Glutamatergic neuron (in vitro differentiated cells): ENCODE data around the gene ZAP70. TPM values are rescaled to one million over a fixed set of nuclear protein-coding genes. Genes with fewer than 3 reads are reported as not detected.

Experiments
- DNase-seq: peaks from one replicate; pipeline ENCODE4 v3.0.0; 2022
- H3K27ac Mint-ChIP-seq: one replicate; pipeline ENCODE4 v1.8.0; 2020; ENCODE audit warnings: mild to moderate bottlenecking, mixed read lengths, inconsistent platforms; ENCODE audit not compliant: unreplicated experiment
- H3K27me3 Mint-ChIP-seq: one replicate; pipeline ENCODE4 v1.8.0; 2020; ENCODE audit warnings: mild to moderate bottlenecking, moderate library complexity, mixed read lengths, inconsistent platforms; ENCODE audit not compliant: unreplicated experiment
- H3K36me3 Mint-ChIP-seq: one replicate; pipeline ENCODE4 v1.8.0; 2020; ENCODE audit warnings: mild to moderate bottlenecking, mixed read lengths, inconsistent platforms; ENCODE audit not compliant: unreplicated experiment
- H3K4me1 Mint-ChIP-seq: one replicate; pipeline ENCODE4 v1.8.0; 2020; ENCODE audit warnings: mild to moderate bottlenecking, low read depth, mixed read lengths, inconsistent platforms; ENCODE audit not compliant: unreplicated experiment
- H3K4me3 Mint-ChIP-seq: one replicate; pipeline ENCODE4 v1.8.0; 2020; ENCODE audit warnings: mild to moderate bottlenecking, mixed read lengths, inconsistent platforms; ENCODE audit not compliant: unreplicated experiment
- H3K9me3 Mint-ChIP-seq: one replicate; pipeline ENCODE4 v1.8.0; 2020; ENCODE audit warnings: mild to moderate bottlenecking, moderate library complexity, mixed read lengths, inconsistent platforms; ENCODE audit not compliant: unreplicated experiment
- total RNA-seq: library from RNA; stranded (reverse); fragmentation: NEBNext Ultra II Directional; extraction: Animal tissue kit (Norgen Biotek cat#: 25700); gene quantifications from one replicate; pipeline ENCODE4 v1.2.1, GENCODE V29; 2021; ENCODE audit not compliant: unreplicated experiment
- TF ChIP-seq, protein P1 (sequence below): fragments of 200-600 bp; sonication (generic); IDR thresholded peaks from one replicate; pipeline ENCODE4 v1.5.0; 2021; ENCODE audit not compliant: partially characterized antibody, unreplicated experiment

Gene ZAP70
- total RNA-seq, 1 donor from 2014 or later, result 1.3 TPM

DNA sequence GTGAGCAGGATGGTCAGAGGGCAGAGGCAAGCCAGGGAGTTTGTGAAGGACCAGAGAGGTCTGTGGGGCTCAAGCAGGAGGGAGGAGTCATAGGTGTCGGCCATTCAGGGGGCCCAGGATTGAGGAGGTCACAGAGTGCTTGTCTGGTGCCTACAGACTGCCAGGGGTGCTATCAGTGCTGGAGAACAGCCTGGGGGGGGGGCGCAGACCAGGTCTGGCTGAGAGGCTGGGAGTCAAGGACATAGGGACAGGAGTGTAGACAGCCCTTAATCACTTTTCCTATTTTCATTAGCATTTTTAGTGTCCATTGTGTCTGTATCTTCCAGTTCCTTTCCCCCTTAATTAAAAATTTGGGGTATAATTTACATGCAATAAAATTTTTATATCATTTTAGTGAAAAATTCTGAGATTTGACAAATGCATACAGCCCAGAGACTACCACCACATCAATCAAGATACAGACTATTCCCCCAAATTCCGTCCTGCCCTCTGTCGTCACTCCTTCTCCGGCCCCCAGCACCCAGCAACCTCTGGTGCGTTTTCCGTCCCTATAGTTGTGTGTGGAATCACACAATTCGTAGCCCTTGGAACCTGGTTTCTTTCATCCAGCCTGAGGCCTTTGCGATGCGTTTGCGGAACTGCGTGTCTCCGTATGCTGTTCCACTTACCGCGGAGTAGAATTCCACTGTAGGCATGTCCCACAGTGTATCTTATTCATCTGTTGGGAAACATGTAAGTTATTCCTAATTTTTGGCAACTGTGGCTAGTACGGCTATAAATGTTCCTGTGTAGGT lies 6.2 kb downstream of the ZAP70 start:
- no peaks in the 10 kb centered on the region for H3K36me3 Mint-ChIP-seq
- no peaks in the 10 kb centered on the region for H3K4me1 Mint-ChIP-seq
- DNase-seq, result no peak
- peaks cover 2% of the 10 kb centered on the region for H3K27me3 Mint-ChIP-seq
- H3K9me3 Mint-ChIP-seq, result peaks cover 2% of the 10 kb centered on the region
- TF ChIP-seq, protein P1, sequence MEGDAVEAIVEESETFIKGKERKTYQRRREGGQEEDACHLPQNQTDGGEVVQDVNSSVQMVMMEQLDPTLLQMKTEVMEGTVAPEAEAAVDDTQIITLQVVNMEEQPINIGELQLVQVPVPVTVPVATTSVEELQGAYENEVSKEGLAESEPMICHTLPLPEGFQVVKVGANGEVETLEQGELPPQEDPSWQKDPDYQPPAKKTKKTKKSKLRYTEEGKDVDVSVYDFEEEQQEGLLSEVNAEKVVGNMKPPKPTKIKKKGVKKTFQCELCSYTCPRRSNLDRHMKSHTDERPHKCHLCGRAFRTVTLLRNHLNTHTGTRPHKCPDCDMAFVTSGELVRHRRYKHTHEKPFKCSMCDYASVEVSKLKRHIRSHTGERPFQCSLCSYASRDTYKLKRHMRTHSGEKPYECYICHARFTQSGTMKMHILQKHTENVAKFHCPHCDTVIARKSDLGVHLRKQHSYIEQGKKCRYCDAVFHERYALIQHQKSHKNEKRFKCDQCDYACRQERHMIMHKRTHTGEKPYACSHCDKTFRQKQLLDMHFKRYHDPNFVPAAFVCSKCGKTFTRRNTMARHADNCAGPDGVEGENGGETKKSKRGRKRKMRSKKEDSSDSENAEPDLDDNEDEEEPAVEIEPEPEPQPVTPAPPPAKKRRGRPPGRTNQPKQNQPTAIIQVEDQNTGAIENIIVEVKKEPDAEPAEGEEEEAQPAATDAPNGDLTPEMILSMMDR, result no peak
- H3K27ac Mint-ChIP-seq, result no peak overlapping the region
- H3K4me3 Mint-ChIP-seq, result no peak overlapping the region

DNA sequence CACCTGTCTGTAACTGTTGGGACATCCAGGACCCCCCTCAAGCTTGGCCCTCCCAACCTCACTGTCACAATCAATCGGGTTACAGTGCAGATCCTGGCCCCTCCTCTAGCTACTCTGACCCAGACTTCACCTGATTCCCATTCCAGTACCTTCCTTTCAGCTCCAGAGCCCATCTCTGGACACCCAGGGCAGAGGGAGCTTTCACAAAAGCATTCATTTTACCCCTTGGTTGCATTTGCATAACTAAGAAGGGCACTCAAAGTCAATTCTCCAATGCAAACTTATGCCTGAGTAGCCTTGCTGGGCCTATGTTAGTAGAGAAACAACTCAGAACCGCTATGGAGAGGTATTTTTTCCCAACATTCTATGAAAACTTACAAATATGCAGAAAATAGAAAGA lies 7.4 kb downstream of the ZAP70 start:
- H3K27ac Mint-ChIP-seq, result no peak overlapping the region
- TF ChIP-seq, protein P1, result no peak
- peaks cover 2% of the 10 kb centered on the region for H3K9me3 Mint-ChIP-seq
- peaks cover 4% of the 10 kb centered on the region for H3K4me1 Mint-ChIP-seq
- peaks cover 4% of the 10 kb centered on the region for H3K27me3 Mint-ChIP-seq
- no peak for DNase-seq
- no peak overlapping the region for H3K4me3 Mint-ChIP-seq
- H3K36me3 Mint-ChIP-seq, result no peaks in the 10 kb centered on the region

DNA sequence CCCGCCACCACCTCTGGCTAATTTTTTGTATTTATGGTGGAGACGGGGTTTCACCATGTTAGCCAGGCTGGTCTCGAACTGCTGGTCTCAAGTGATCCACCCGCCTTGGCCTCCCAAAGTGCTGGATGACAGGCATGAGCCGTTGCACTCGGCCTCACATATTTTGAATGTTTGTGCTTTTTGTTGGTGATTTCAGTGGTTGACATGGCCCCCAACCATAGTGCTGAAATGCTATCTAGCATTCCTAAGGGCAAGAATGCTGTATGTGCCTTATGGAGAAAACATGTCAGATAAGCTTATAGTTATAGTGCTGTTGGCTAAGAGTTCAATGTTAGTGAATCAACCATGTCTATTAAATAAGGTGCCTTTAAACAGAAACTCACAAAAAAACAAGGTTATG lies 8.9 kb downstream of the ZAP70 start:
- TF ChIP-seq, protein P1, result no peak
- Mint-ChIP-seq H3K36me3 (no peaks in the 10 kb centered on the region), H3K4me3 (no peak overlapping the region), H3K9me3 (peaks cover 7% of the 10 kb centered on the region), H3K27me3 (peaks cover 8% of the 10 kb centered on the region), H3K4me1 (peaks cover 15% of the 10 kb centered on the region), H3K27ac (no peak overlapping the region)
- no peak for DNase-seq

DNA sequence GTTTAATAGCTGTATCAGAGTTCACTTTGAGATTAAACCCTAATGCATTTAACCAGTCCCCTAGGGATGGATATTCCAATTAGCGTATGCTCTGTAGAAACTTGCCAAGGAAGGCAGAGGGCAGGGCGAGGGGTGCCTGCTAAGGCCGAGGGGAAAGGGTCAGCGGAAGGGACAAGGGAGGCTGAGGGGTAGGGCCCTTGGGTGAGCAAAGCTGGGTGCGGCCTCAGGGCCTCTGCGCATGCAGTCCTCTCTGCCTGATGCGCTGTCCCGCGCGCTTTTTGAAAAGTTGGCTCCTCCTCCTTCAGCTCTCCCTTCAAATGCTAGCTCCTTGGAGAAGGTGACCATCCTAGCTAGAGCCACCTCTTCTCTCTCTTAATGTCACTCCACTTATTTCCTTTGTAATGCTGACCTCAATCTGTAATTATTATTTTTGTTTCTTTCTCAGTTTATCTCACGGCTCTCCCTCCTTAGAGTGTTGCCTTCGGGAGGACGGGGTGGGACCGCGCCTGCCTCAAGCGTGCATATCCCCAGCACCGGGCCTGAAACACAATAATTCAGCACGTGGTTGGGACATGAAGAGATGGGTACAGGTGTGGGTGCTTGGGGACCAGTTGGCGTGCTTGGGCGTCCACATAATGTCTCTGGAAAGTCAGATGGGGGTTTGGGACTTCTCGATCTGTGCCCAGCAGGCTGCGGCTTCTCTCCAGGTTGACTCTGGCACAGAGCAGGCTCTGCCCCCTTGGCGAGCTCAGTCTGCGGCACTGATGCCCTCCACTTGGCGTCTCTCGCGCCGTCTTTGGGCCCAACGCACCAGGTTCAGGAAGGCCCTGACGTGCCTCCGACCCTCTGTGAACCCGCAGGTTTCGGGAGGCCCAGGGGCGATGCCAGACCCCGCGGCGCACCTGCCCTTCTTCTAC lies 10.0 kb downstream of the ZAP70 start:
- Mint-ChIP-seq H3K9me3 (peaks cover 15% of the 10 kb centered on the region), H3K4me3 (no peak overlapping the region), H3K36me3 (no peaks in the 10 kb centered on the region), H3K27ac (no peak overlapping the region), H3K27me3 (peaks cover 17% of the 10 kb centered on the region), H3K4me1 (peaks cover 26% of the 10 kb centered on the region)
- DNase-seq, result no peak
- TF ChIP-seq, protein P1, result no peak
